Testis (tissue), 3 donors: ENCODE data around the gene BSG. TPM values are rescaled to one million over a fixed set of nuclear protein-coding genes. Genes with fewer than 3 reads are reported as not detected.

Source experiments
- DNase-seq: peaks from one replicate; pipeline ENCODE4 v3.0.0-alpha.2; 2019
- H3K27ac ChIP-seq, 2 donors: fragments of 200-600 bp; sonication (generic); one replicate each; pipeline ENCODE4 v1.5.1; 2019
- H3K27me3 ChIP-seq: fragments of 200-600 bp; sonication (generic); one replicate; pipeline ENCODE4 v1.5.1; 2019
- H3K36me3 ChIP-seq: fragments of 200-600 bp; sonication (generic); one replicate; pipeline ENCODE4 v1.5.1; 2017; ENCODE audit warnings: low read depth; ENCODE audit errors: missing control alignments
- H3K4me1 ChIP-seq: fragments of 200-600 bp; sonication (generic); one replicate; pipeline ENCODE4 v1.5.1; 2019
- H3K4me3 ChIP-seq, 2 donors: fragments of 200-600 bp; sonication (generic); one replicate each; pipeline ENCODE4 v1.5.1; 2017 to 2019
- H3K9me3 ChIP-seq: fragments of 200-600 bp; sonication (generic); one replicate; pipeline ENCODE4 v1.5.1; 2017
- POLR2A ChIP-seq: fragments of 450-650 bp; IDR thresholded peaks from one replicate; pipeline ENCODE4 v1.6.1; 2017; ENCODE audit warnings: antibody characterized with exemption, mild to moderate bottlenecking, moderate library complexity
- WGBS, 2 donors: methylation state at CpG; one replicate each; pipeline ENCODE4 v1.1.5; 2018; 5-methylcytosine and 5-hydroxymethylcytosine counted together
- intact Hi-C: fragments of 100-400 bp; cut with DNase I; formaldehyde crosslinking; loops from one replicate; pipeline ENCODE4 v1.15.1; 2023; ENCODE audit warnings: low total_unique reads
- polyA plus RNA-seq: library from polyadenylated mRNA; stranded (reverse); fragments of 350-450 nt; fragmentation: Illumina TruSeq; extraction: RNeasy Lipid Tissue Mini Kit (QIAGEN cat#74804); gene quantifications from one replicate; pipeline ENCODE4 v1.2.3, GENCODE V29; 2014; ENCODE audit warnings: low read depth, low replicate concordance; ENCODE audit not compliant: insufficient read depth
- total RNA-seq, 2 donors: library from RNA; depleted of rRNA; stranded (reverse); fragments of >200 nt; gene quantifications; one replicate each; pipeline ENCODE4 v1.2.3, GENCODE V29; 2016
- TF ChIP-seq, protein P1 (sequence below), 3 experiments: fragments of 450-650 bp in 2 of 3; fragments of 200-600 bp in 1 of 3; sonication (generic) in 1 of 3; IDR thresholded peaks; one replicate each; pipeline ENCODE4 v1.5.1; 2016 to 2019; ENCODE audit warnings: antibody characterized with exemption in 3 of 3, mild to moderate bottlenecking in 2 of 3, moderate library complexity in 1 of 3

BSG gene
- total and polyA plus RNA-seq, 3 donors from 2014 or later, result 870 to 1,458 (median 1,391) TPM

DNA sequence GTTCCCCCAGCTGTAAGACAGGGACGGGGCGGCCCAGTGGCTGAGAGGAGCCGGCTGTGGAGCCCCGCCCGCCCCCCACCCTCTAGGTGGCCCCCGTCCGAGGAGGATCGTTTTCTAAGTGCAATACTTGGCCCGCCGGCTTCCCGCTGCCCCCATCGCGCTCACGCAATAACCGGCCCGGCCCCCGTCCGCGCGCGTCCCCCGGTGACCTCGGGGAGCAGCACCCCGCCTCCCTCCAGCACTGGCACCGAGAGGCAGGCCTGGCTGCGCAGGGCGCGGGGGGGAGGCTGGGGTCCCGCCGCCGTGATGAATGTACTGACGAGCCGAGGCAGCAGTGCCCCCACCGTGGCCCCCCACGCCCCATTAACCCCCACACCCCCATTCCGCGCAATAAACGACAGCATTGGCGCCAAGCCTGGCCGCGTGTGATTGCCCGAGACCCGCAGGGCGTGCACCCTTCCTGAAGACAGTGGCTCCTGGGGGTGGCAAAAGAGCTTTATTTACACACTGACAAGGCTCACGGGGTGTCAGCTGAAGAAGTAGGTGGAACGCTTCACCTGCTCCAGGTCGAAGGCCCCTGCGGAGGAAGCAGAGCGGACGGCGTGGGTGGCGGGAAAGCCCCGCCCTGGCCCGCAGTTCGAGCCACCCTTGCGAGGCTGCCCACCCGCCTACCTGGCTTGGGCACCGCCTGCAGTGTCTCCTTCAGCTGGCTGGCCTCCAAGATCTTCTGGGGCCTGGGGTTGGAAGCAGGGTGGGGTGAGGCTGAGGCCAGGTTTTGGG is 44.5 kb downstream of the BSG start:
- no peak overlapping the region for H3K27ac ChIP-seq
- no peaks in the 10 kb centered on the region for H3K36me3 ChIP-seq
- 39 to 86% methylated on average over 18 to 58 of the region's 58 CpGs for WGBS, 2 donors
- no peak for DNase-seq
- H3K4me3 ChIP-seq, result no peak overlapping the region
- TF ChIP-seq POLR2A, result no peak
- TF ChIP-seq, protein P1, sequence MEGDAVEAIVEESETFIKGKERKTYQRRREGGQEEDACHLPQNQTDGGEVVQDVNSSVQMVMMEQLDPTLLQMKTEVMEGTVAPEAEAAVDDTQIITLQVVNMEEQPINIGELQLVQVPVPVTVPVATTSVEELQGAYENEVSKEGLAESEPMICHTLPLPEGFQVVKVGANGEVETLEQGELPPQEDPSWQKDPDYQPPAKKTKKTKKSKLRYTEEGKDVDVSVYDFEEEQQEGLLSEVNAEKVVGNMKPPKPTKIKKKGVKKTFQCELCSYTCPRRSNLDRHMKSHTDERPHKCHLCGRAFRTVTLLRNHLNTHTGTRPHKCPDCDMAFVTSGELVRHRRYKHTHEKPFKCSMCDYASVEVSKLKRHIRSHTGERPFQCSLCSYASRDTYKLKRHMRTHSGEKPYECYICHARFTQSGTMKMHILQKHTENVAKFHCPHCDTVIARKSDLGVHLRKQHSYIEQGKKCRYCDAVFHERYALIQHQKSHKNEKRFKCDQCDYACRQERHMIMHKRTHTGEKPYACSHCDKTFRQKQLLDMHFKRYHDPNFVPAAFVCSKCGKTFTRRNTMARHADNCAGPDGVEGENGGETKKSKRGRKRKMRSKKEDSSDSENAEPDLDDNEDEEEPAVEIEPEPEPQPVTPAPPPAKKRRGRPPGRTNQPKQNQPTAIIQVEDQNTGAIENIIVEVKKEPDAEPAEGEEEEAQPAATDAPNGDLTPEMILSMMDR (IDR thresholded peaks at IDR 0.05), result no peak
- no peaks in the 10 kb centered on the region for H3K27me3 ChIP-seq
- no peaks in the 10 kb centered on the region for H3K4me1 ChIP-seq
- no peaks in the 10 kb centered on the region for H3K9me3 ChIP-seq
- intact Hi-C loops, result no loop called here

DNA sequence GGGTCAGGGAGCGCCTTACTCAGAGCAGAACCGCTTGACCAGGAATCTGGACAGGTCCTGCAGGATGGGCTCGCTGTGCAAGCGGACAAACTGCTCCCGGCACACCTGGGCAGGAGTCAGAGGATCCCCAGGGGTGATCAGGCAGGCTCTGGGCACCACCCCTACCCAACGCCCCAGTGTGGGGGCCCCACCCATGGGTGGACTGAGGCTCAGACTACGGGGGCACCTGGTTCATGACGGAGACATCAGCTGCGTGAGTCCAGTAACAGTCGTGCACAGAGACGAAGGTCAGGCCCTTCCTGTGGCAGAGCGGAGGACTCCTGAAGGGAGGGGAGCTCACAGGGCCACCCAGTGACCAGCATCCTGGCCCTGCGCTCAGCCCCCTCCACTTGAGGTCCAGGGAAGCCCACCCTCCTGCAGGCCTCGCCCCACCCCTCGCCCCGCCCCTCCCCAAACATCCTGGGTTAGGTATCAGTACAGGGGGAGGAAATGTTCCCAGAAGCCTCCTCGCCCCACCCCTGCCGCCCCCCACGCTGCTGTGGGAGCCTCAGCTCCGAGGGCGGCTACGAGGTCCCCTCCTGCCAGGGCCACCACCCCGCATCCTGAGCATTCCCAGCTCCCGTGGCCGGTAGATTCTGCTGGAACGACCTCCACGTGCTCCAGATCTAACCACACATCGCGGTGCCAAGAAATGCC is 45.3 kb downstream of the BSG start:
- no peak for DNase-seq
- Histone ChIP-seq H3K9me3 (no peaks in the 10 kb centered on the region), H3K27me3 (no peaks in the 10 kb centered on the region), H3K36me3 (no peaks in the 10 kb centered on the region), H3K27ac (no peak overlapping the region), H3K4me1 (no peaks in the 10 kb centered on the region), H3K4me3 (no peak overlapping the region)
- intact Hi-C loops, result no loop called here
- TF ChIP-seq, protein P1 (IDR thresholded peaks at IDR 0.05), result no peak
- TF ChIP-seq POLR2A, result no peak
- 67 to 90% methylated on average over 7 to 28 of the region's 29 CpGs for WGBS, 2 donors

DNA sequence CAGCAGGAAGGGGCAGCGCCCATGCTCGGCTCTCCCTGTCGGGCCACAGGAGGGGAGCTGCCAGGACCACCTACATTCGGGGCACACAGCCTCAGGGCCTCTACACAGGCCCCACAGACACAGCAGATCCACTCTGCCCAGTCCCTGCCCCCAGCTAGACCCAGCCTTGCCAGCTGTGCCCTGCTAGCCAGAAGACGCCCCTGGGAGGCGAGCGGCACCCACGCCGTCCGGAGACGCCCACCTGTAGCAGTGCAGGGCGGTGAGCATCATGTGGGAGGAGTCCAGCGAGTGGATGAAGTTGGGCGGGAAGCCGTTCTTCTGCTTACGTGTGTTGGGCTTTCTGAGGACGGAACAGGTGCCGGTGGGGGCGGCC is 45.8 kb downstream of the BSG start:
- intact Hi-C loops, result no loop called here

DNA sequence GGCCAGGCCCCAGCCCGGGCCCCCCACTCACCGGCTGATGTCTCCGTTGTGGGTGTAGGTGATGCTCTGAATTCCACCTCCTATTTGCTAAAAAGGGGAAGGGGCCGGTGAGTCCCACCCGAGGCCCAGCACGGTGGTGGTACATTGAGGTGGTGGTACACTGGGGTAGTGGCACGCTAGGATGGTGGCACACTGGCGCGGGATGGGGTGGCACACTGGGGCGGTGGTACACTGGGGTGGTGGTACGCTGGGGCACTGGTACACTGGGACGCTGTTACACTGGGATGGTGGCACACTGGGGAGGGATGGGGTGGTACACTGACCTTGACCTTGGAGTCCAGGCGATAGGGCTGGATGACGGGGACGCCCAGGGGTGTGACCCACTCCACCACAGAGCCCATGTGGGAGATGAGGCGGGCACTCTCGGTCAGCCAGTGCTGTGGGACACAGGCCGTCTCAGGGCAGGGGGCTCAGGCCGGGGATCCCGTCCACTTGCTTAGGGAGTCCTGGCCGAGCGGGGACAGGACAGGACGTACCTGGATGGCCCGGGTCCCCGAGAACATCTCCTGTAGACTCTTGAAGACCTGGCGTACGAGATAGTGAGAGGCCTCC is 46.4 kb downstream of the BSG start:
- Histone ChIP-seq H3K9me3 (no peaks in the 10 kb centered on the region), H3K27ac (no peak overlapping the region), H3K4me1 (no peaks in the 10 kb centered on the region), H3K4me3 (no peak overlapping the region), H3K36me3 (no peaks in the 10 kb centered on the region), H3K27me3 (no peaks in the 10 kb centered on the region)
- TF ChIP-seq POLR2A, result no peak
- TF ChIP-seq, protein P1 (IDR thresholded peaks at IDR 0.05), result no peak
- intact Hi-C loops, result no loop called here
- 89 to 91% methylated on average over 7 to 24 of the region's 27 CpGs for WGBS, 2 donors
- no peak for DNase-seq

More for the DNA sequence above, 45.8 kb downstream of the BSG start:
- WGBS, 2 donors, result 92 to 96% methylated on average over 12 to 19 of the region's 19 CpGs
- Histone ChIP-seq H3K27ac (no peak overlapping the region), H3K4me1 (no peaks in the 10 kb centered on the region), H3K27me3 (no peaks in the 10 kb centered on the region), H3K9me3 (no peaks in the 10 kb centered on the region), H3K4me3 (no peak overlapping the region), H3K36me3 (no peaks in the 10 kb centered on the region)
- no peak for DNase-seq
- TF ChIP-seq, protein P1 (IDR thresholded peaks at IDR 0.05), result no peak
- no peak for TF ChIP-seq POLR2A
